ENCODE results near the gene JMJD1C.
"Not testable (repeated sequence)": the region's sequence is repeated elsewhere in the genome, so short reads cannot be mapped to it uniquely, and the experiment has no call there.

Gene JMJD1C

GRCh38 chr10:63392224-63392623 lies 73.6 kb downstream of the JMJD1C start:
- no peak for DNase-seq

GRCh38 chr10:63391812-63392211 lies 74.0 kb downstream of the JMJD1C start:
- DNase-seq: no peak

GRCh38 chr10:63390521-63390920 lies 75.3 kb downstream of the JMJD1C start:
- DNase-seq: no peak

- DNase-seq: no peak
These were observed 77.3 kb downstream of the JMJD1C start for GRCh38 chr10:63388421-63389031.

GRCh38 chr10:63385254-63385653 lies 80.5 kb downstream of the JMJD1C start:
- no peak for DNase-seq

GRCh38 chr10:63384675-63385074 lies 81.1 kb downstream of the JMJD1C start:
- DNase-seq: no peak

- DNase-seq: no peak
These were observed 81.8 kb downstream of the JMJD1C start for GRCh38 chr10:63384001-63384400.

- no peak for DNase-seq
These were observed 82.6 kb downstream of the JMJD1C start for GRCh38 chr10:63383141-63383540.

- DNase-seq: no peak
These were observed 83.7 kb downstream of the JMJD1C start for GRCh38 chr10:63382066-63382465.

GRCh38 chr10:63377305-63377661 lies 88.5 kb downstream of the JMJD1C start:
- not testable (repeated sequence) for DNase-seq

GRCh38 chr10:63376560-63377304 lies 89.0 kb downstream of the JMJD1C start:
- no peak for DNase-seq

GRCh38 chr10:63375859-63376258 lies 89.9 kb downstream of the JMJD1C start:
- no peak for DNase-seq

GRCh38 chr10:63375458-63375857 lies 90.3 kb downstream of the JMJD1C start:
- DNase-seq: no peak

GRCh38 chr10:63374991-63375390 lies 90.8 kb downstream of the JMJD1C start:
- DNase-seq: no peak

GRCh38 chr10:63373176-63373575 lies 92.6 kb downstream of the JMJD1C start:
- DNase-seq: no peak

- no peak for DNase-seq
These were observed 96.1 kb downstream of the JMJD1C start for GRCh38 chr10:63369711-63370110.

GRCh38 chr10:63368365-63368764 lies 97.4 kb downstream of the JMJD1C start:
- no peak for DNase-seq

- DNase-seq: no peak
These were observed 98.8 kb downstream of the JMJD1C start for GRCh38 chr10:63366933-63367332.

GRCh38 chr10:63365976-63366765 lies 99.6 kb downstream of the JMJD1C start:
- no peak for DNase-seq

GRCh38 chr10:63364918-63365317 lies 100.9 kb downstream of the JMJD1C start:
- no peak for DNase-seq

- DNase-seq: no peak
These were observed 101.8 kb downstream of the JMJD1C start for GRCh38 chr10:63363951-63364350.

GRCh38 chr10:63355682-63356081 lies 110.1 kb downstream of the JMJD1C start:
- DNase-seq: no peak

- DNase-seq: no peak
These were observed 112.8 kb downstream of the JMJD1C start for GRCh38 chr10:63352976-63353375.

GRCh38 chr10:63348245-63348850 lies 117.4 kb downstream of the JMJD1C start:
- no peak for DNase-seq

All from SHP77 treated with DMSO at 0.1 percent for 48 hours (cell line).